ENCODE measurements around the gene DMD.

DMD gene

GRCh38 chrX:31319586-31319985, 1891.8 kb downstream of the DMD start:
- DNase-seq (no peak), ATAC-seq (replicated peaks) (no peak)
- Mint-ChIP-seq H3K4me1 (peaks cover 0 to 3% of the 10 kb centered on the region in 2 donors), H3K27ac (no peak overlapping the region), H3K9me3 (no peaks in the 10 kb centered on the region), H3K4me3 (no peak overlapping the region), H3K27me3 (peaks cover 0 to 7% of the 10 kb centered on the region in 2 donors), H3K36me3 (no peaks in the 10 kb centered on the region)

GRCh38 chrX:31318866-31319265, 1892.5 kb downstream of the DMD start:
- Mint-ChIP-seq H3K27me3 (peaks cover 5 to 12% of the 10 kb centered on the region in 2 donors), H3K4me1 (peaks cover 0 to 3% of the 10 kb centered on the region in 2 donors), H3K9me3 (no peaks in the 10 kb centered on the region), H3K4me3 (no peak overlapping the region), H3K36me3 (no peaks in the 10 kb centered on the region), H3K27ac (no peak overlapping the region)
- DNase-seq (no peak), ATAC-seq (replicated peaks) (no peak)

- Mint-ChIP-seq H3K27ac (no peak overlapping the region), H3K9me3 (peaks cover 4% of the 10 kb centered on the region in 2 donors), H3K4me3 (no peak overlapping the region)
Observed at GRCh38 chrX:31316340-31316991, 1894.9 kb downstream of the DMD start.

GRCh38 chrX:31314921-31315320, 1896.4 kb downstream of the DMD start:
- ATAC-seq (replicated peaks) (no peak), DNase-seq (no peak)
- Mint-ChIP-seq H3K4me1 (no peaks in the 10 kb centered on the region), H3K4me3 (no peak overlapping the region), H3K9me3 (peaks cover 4% of the 10 kb centered on the region in 2 donors), H3K36me3 (no peaks in the 10 kb centered on the region), H3K27ac (no peak overlapping the region), H3K27me3 (peaks cover 5 to 12% of the 10 kb centered on the region in 2 donors)

More at GRCh38 chrX:31316340-31316991, 1894.9 kb downstream of the DMD start:
- peaks cover 5 to 12% of the 10 kb centered on the region in 2 donors for H3K27me3 Mint-ChIP-seq
- ATAC-seq (replicated peaks) (no peak), DNase-seq (no peak)
- no peaks in the 10 kb centered on the region for H3K4me1 Mint-ChIP-seq
- no peaks in the 10 kb centered on the region for H3K36me3 Mint-ChIP-seq

- Mint-ChIP-seq H3K27ac (no peak overlapping the region), H3K4me1 (no peaks in the 10 kb centered on the region), H3K27me3 (peaks cover 8 to 10% of the 10 kb centered on the region in 2 donors), H3K36me3 (no peaks in the 10 kb centered on the region), H3K9me3 (peaks cover 4 to 8% of the 10 kb centered on the region in 2 donors), H3K4me3 (no peak overlapping the region)
- ATAC-seq (replicated peaks) (no peak), DNase-seq (no peak)
Observed at GRCh38 chrX:31307952-31308351, 1903.4 kb downstream of the DMD start.

GRCh38 chrX:31302573-31303075, 1908.7 kb downstream of the DMD start:
- H3K27me3 Mint-ChIP-seq, result peaks cover 8 to 10% of the 10 kb centered on the region in 2 donors
- no peak for DNase-seq
- ATAC-seq (replicated peaks), result no peak
- no peaks in the 10 kb centered on the region for H3K36me3 Mint-ChIP-seq
- no peaks in the 10 kb centered on the region for H3K4me1 Mint-ChIP-seq
- H3K9me3 Mint-ChIP-seq, result peaks cover 8 to 13% of the 10 kb centered on the region in 2 donors
- no peak overlapping the region for H3K27ac Mint-ChIP-seq
- no peak overlapping the region for H3K4me3 Mint-ChIP-seq

GRCh38 chrX:31301941-31302340, 1909.4 kb downstream of the DMD start:
- ATAC-seq (replicated peaks), result no peak
- H3K27ac Mint-ChIP-seq, result no peak overlapping the region
- DNase-seq, result no peak
- no peaks in the 10 kb centered on the region for H3K4me1 Mint-ChIP-seq
- peaks cover 8 to 13% of the 10 kb centered on the region in 2 donors for H3K9me3 Mint-ChIP-seq
- H3K4me3 Mint-ChIP-seq, result no peak overlapping the region
- H3K27me3 Mint-ChIP-seq, result peaks cover 5 to 8% of the 10 kb centered on the region in 2 donors
- H3K36me3 Mint-ChIP-seq, result no peaks in the 10 kb centered on the region

- no peak overlapping the region for H3K4me3 Mint-ChIP-seq
- H3K36me3 Mint-ChIP-seq, result no peaks in the 10 kb centered on the region
- H3K4me1 Mint-ChIP-seq, result no peaks in the 10 kb centered on the region
- H3K27ac Mint-ChIP-seq, result no peak overlapping the region
- H3K9me3 Mint-ChIP-seq, result peaks cover 8 to 13% of the 10 kb centered on the region in 2 donors
- ATAC-seq (replicated peaks) (no peak), DNase-seq (no peak)
- peaks cover 5 to 8% of the 10 kb centered on the region in 2 donors for H3K27me3 Mint-ChIP-seq
Observed at GRCh38 chrX:31301203-31301602, 1910.1 kb downstream of the DMD start.

GRCh38 chrX:31298916-31299315, 1912.4 kb downstream of the DMD start:
- peaks cover 8 to 13% of the 10 kb centered on the region in 2 donors for H3K9me3 Mint-ChIP-seq
- H3K27me3 Mint-ChIP-seq, result peaks cover 0 to 8% of the 10 kb centered on the region in 2 donors
- ATAC-seq (replicated peaks), result no peak
- no peaks in the 10 kb centered on the region for H3K36me3 Mint-ChIP-seq
- no peaks in the 10 kb centered on the region for H3K4me1 Mint-ChIP-seq
- DNase-seq, result no peak
- H3K27ac Mint-ChIP-seq, result no peak overlapping the region
- no peak overlapping the region for H3K4me3 Mint-ChIP-seq

GRCh38 chrX:31297881-31298280, 1913.5 kb downstream of the DMD start:
- no peaks in the 10 kb centered on the region for H3K27me3 Mint-ChIP-seq
- ATAC-seq (replicated peaks) (no peak), DNase-seq (no peak)
- no peaks in the 10 kb centered on the region for H3K36me3 Mint-ChIP-seq
- H3K4me1 Mint-ChIP-seq, result no peaks in the 10 kb centered on the region
- no peak overlapping the region for H3K27ac Mint-ChIP-seq
- no peak overlapping the region for H3K4me3 Mint-ChIP-seq
- peaks cover 4 to 13% of the 10 kb centered on the region in 2 donors for H3K9me3 Mint-ChIP-seq

GRCh38 chrX:31294475-31294874, 1916.9 kb downstream of the DMD start:
- Mint-ChIP-seq H3K27ac (no peak overlapping the region), H3K4me1 (no peaks in the 10 kb centered on the region), H3K9me3 (no peaks in the 10 kb centered on the region), H3K4me3 (no peak overlapping the region), H3K27me3 (no peaks in the 10 kb centered on the region), H3K36me3 (no peaks in the 10 kb centered on the region)
- ATAC-seq (replicated peaks) (no peak), DNase-seq (no peak)

- Mint-ChIP-seq H3K36me3 (no peaks in the 10 kb centered on the region), H3K4me3 (no peak overlapping the region), H3K27ac (no peak overlapping the region), H3K4me1 (no peaks in the 10 kb centered on the region), H3K27me3 (no peaks in the 10 kb centered on the region), H3K9me3 (no peaks in the 10 kb centered on the region)
- DNase-seq (no peak), ATAC-seq (replicated peaks) (peak; percentile 61 to 69)
Observed at GRCh38 chrX:31293409-31293808, 1917.9 kb downstream of the DMD start.

GRCh38 chrX:31291131-31291530, 1920.2 kb downstream of the DMD start:
- no peak for DNase-seq
- Mint-ChIP-seq H3K27me3 (peaks cover 0 to 15% of the 10 kb centered on the region in 2 donors), H3K27ac (no peak overlapping the region), H3K9me3 (no peaks in the 10 kb centered on the region), H3K36me3 (no peaks in the 10 kb centered on the region), H3K4me3 (no peak overlapping the region), H3K4me1 (no peaks in the 10 kb centered on the region)
- ATAC-seq (replicated peaks), result no peak

GRCh38 chrX:31287861-31288260, 1923.5 kb downstream of the DMD start:
- DNase-seq (no peak), ATAC-seq (replicated peaks) (no peak)
- Mint-ChIP-seq H3K4me3 (no peak overlapping the region), H3K27ac (no peak overlapping the region), H3K4me1 (no peaks in the 10 kb centered on the region), H3K9me3 (no peaks in the 10 kb centered on the region), H3K36me3 (no peaks in the 10 kb centered on the region), H3K27me3 (peaks cover 0 to 20% of the 10 kb centered on the region in 2 donors)

GRCh38 chrX:31280580-31280979, 1930.8 kb downstream of the DMD start:
- no peak overlapping the region for H3K27ac Mint-ChIP-seq
- H3K27me3 Mint-ChIP-seq, result peaks cover 5 to 9% of the 10 kb centered on the region in 2 donors

More at GRCh38 chrX:31280580-31280979, 1930.8 kb downstream of the DMD start:
- H3K4me1 Mint-ChIP-seq, result no peaks in the 10 kb centered on the region
- no peak overlapping the region for H3K4me3 Mint-ChIP-seq
- H3K9me3 Mint-ChIP-seq, result no peaks in the 10 kb centered on the region
- ATAC-seq (replicated peaks) (no peak), DNase-seq (no peak)
- H3K36me3 Mint-ChIP-seq, result no peaks in the 10 kb centered on the region

Measured in stimulated activated naive B cell treated with anti-CD40 and anti-IgM and Interleukin-4, amounts not matched to agents 10 μg/mL and 1 μg/mL and 100 μg/mL, for 72 hours (primary cell).